Cerebellar nuclear complex (tissue), 1 donor: ENCODE results near the gene NLGN1.
"Not testable (repeated sequence)": the region's sequence is repeated elsewhere in the genome, so short reads cannot be mapped to it uniquely, and the experiment has no call there.

ENCODE experiments used
- DNase-seq, 2 experiments: peaks; one replicate each; lab custom pipeline; 2025; lab: John Stamatoyannopoulos, UW

Gene NLGN1

DNA sequence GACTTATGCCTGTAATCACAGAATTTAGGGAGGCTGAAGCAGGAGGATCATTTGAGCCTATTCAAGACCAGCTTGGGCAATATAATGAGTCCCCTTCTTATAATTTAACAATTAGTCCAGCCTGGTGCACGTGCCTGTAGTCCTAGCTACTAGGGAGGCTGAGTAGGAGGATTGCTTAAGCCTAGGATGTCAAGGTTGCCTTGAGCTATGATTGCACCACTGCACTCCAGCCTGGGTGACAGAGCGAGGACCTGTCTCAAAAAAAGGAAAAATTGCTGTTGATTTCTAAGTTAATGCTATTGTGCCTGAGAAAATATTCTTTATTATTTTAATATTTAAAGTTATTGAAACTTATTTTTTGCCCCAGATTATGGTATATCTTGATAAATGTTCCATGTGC is 159.0 kb downstream of the NLGN1 start:
- no peak for DNase-seq

DNA sequence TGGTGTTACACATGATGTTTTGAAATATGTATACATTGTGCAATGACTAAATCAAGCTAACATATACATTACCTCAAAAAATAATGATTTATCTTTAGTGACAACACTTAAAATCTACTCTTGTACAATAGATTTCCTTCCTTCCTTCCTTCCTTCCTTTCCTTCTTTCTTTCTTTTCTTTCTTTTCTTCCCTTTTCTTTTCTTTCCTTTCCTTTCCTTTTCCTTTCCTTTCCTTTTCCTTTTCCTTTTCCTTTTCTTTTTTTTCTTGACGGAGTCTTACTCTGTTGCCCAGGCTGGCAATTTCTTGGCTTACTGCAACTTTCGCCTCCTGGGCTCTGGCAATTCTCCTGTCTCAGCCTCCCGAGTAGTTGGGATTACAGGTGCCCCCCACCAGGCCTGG is 170.5 kb downstream of the NLGN1 start:
- DNase-seq = no peak

DNA sequence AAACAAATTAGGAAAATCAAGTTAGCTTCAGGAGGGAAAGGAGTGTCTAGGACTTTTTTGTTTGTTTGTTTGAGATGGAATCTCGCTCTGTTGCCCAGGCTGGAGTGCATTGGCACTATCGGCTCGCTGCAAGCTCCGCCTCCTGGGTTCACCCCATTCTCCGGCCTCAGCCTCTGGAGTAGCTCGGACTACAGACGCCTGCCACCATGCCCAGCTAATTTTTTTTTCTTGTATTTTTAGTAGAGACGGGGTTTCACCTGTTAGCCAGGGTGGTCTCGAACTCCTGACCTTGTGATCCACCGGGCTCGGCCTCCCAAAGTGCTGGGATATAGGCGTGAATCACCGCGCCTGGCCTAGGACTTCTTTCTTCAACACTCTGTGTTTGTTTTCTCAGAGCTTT is 171.1 kb downstream of the NLGN1 start:
- no peak for DNase-seq

DNA sequence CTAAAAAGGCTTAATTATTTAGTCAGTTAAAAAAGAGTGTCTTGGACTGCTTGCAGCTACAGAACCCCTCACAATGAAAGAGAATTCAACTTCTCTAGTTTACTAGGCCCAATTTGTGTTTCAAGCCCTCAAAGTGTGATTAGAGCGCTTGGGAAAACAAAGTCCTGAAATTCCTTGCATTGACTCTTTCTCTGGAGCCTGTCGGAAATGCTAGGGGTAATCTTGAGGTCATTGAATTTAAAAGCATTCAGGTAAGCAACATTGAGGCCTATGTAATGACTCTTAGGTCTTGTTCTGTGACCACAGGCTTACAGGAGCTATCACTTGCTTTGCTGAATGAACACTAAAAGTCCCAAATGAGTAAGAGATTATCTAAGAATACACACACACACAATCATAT is 186.0 kb downstream of the NLGN1 start:
- no peak for DNase-seq

DNA sequence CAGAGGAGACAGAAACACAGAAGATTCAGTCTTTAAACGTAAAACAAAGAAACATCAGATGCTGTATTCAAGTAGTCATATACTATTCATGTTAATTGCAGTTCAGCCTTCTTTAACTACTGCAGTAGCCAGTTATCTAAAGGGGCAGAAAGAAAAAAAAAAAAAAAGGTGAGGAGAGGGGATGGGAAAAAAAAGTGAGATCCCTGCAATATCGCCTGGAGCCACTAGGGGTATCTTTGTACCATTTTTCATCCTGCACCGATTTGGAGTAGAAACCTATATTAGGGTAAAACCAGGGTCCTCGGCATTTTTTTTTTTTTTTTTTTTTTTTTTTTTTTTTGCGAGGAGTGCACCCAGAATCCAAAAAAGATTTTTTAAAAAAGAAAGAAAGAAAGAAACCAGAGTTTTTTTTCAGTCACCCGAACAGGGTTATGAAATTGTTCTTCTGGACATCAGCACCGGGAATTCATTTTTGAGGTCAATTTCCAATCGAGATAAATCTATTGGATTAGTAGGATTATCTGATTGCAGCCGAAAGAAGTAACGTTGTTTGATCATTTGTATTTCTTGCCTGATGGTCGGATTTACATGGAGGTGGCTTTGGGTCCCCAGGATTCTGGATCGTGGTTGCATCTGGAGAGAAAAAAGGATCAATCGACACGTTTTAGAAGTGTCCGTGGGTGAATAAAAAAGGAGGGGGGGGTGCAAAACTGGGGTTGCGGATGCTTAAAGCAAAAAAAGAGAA is 186.7 kb downstream of the NLGN1 start:
- DNase-seq = peak in 1 of 2 experiments; percentile 22

DNA sequence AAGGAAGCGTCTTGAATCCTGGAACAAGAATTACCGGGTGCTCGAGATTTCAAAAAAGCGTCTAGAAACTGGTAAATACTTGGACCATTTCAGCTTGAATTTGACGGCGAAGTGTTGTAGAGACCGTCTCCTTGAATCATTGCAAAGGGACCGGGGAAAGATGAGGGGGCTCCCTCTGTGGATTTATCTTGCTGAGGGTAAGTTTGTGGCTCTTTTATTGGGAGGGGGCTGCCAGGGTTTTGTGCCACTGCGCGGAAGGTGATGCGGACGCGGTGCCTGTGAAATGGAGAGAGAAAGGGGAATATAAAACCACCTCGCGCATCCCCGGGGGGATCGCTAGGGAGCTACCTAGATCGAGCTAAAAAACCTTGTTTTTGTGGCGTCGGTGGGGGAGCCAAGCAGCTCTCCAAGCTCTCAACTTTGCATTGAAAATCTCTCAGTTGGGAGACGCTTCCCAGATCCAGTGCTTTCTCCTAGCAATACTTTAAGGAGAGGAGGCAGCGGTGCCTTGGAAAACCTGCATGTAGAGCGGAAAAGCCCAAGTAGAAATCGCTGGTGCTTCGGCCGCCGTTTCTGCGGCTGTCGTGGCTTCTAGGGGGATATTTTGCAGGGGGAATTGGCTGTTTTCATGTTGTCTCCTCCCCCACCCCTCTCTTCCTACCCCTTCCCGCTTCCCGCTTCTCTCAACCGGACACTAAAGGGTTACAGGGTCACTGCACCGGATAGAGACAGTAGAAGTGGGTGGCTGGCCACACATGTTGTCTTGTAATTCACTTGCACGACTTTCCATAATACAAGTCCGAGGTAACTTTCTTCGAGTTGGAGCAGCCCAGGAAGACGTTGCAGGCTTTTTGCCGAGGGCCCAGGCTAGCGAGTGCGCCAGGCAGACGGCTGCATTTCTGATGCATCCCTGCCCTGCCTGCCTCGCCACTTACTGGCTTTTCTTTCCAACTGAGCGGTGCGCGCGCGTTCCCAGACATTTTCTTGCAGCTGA is 187.6 kb downstream of the NLGN1 start:
- DNase-seq = peak in 1 of 2 experiments; percentile 28

DNA sequence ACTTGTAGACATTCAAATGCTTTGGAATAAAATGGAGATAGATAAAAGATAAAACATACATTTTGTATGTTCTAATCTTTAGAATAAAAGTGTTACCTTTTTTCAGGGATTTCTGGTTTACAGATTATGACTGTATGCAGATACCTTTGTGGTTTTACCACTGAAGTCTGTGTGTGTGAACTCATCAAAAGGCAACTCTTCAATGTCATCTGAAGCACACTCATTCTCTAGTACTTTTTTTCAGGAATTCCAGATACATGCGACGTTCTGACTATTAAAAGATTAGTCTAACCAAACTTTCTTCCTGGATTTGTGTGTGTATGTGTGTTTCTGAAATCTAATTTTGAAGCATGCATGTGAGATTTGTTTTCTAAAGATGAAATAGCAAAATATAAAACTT is 188.6 kb downstream of the NLGN1 start:
- no peak for DNase-seq

DNA sequence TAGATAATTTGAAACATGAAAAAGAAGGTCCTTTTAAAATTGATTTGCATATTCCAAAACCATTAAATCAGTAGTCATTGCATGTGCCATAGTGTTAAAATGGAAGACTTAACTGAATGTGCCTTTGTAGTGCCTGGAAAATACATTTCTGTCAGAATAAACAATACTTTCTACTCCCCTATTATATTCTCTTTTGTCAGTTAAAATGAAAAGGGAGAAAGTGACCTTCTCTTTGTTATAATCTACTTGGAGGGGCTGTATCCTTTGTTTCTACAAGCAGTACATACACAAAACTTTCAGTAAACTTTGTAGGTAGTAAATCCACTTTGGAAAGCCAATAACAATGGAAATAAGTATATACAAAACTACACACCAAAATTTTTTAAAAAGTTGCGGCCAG is 189.5 kb downstream of the NLGN1 start:
- no peak for DNase-seq

DNA sequence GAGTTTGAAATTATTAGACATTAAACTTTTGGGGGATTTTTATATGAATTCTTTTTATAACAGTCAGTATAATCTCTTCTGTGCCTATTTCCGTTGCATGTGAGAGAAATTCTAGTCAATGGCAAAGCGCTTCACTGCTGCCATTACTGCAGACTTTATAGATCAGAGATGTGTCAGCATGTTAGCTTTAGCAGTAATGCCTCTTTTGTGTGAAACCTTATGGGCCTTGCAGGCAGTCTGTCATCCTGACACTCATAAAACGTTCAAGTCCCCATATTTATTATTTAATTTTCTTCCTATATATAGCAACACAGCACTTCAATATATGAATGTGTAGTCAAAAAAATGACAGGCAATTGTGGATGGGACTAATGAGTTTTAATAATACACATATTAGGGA is 191.0 kb downstream of the NLGN1 start:
- no peak for DNase-seq

DNA sequence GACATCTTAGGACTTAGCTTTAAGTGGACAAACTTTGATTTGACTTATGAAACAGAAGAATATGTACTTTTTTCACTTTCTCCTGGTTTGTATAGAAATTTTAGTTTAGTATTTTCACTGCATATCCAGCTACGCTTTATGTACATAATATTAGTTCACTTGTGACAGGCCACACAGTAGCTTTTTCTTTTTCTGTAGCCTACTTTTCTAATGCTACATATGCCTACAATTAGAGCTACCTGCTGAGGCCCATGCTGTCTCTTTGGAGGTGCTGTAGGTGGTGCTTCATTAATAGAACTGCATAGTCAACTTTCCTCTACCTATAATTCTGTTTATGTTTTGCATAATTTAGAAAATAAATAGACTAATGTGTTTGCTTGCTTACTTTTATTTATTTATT is 191.6 kb downstream of the NLGN1 start:
- peak in 1 of 2 experiments; percentile 12 for DNase-seq

DNA sequence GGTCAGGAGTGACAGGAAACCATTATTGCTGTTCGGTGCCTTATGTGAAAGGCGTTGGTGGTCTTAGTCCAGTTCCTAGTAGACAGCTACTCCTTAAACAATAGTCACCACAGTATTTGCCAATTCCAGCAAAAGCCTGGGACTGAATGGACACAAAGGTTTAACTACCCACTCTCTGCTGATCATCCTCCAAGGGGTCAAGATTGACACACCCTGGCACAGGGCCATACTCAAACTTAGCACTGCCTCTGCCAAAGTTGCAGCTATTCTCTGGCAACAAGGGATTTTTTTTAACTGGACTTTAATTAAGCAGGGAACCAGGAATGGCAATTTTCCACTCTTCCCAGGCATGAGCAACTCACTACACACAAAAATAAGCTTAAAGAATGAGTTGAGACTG is 193.9 kb downstream of the NLGN1 start:
- no peak for DNase-seq

DNA sequence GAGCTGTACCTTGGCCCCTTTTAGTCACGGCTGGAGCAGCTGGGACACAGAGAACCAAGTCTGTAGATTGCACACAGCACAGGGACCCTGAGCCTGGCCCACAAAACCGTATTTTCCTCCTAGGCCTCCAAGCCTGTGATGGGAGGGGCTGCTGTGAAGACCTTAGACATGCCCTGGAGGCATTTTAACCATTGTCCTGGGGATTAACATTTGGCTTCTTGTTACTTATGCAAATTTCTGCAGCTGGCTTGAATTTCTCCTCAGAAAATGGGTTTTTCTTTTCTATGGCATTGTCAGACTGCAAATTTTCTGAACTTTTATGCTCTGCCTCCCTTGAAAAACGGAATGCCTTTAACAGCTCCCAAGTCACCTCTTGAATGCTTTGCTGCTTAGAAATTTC is 197.3 kb downstream of the NLGN1 start:
- DNase-seq = not testable (repeated sequence)

DNA sequence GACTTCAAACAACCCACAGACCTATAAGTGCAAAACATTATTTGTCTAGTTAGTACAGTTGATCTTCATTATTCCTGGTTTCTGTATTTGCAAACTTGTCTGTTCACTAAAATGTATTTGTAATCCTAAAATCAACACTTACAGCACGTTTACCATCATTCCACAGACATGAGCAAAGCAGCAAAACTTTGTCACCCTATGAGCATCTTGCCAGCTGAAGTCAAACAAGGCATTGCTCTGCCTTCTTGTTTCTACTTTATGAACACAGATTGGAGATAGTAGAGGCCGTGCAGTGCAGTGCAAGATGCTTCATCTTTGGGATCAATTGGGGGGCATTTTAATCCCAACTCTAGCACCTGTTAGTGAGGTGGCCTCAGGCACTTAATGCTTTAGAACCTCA is 202.1 kb downstream of the NLGN1 start:
- DNase-seq = no peak

DNA sequence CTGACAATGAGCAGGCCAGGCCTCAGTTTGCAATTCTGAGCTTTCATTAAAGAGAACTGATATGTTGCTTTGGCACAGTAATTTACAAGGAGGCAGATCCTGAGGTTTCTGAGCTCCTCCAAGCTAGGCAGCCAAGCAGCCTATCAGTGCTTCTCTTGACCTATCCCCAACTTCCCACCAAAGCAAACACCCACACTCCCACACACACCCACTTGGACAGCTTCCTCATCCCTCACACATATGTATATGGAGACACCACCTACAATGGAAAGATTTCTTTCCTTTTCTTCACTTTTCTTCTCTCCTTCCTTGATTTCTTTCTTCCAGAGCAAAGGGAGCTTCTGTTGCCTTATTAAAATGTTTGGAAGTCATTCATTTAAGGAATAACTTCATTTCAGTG is 217.0 kb downstream of the NLGN1 start:
- DNase-seq = no peak

DNA sequence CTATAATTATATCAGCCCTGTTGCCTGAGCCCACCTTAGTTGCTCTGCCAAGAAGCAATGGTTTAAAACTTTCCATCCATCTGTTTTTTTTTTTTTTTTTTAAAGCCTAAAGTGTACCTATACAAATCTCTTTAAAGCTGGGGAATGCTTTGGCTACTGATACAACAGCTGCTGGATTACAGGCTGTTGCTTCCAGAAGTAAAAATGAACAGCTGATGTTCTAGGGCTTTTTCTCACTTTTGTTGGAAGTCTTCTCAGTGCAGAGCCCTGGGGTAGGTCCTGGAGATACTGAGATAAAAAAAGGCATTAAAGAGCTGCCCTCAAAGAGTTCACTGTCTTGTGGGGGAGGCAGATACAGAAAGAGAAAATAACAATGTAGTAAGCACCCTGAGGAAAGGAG is 218.1 kb downstream of the NLGN1 start:
- no peak for DNase-seq

DNA sequence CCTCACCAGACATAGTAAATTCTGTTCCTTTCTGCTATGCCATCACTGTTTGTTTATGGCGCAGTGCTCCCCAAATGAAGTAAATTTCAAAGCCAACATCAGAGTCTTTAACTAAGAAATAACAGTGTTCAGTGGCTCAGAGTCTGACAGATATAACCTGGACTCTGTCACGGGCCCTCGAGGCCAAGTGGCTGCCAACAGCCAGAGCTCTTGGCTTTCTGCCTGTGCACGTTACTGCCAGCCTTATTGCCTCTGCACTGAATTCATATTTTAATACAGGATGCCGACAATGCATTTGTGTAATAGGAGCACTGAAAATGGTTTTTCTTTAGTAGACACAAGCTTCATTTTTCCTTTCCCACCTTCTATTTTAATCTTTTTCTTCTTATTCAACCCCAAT is 219.9 kb downstream of the NLGN1 start:
- DNase-seq = peak; percentile 33 to 41

DNA sequence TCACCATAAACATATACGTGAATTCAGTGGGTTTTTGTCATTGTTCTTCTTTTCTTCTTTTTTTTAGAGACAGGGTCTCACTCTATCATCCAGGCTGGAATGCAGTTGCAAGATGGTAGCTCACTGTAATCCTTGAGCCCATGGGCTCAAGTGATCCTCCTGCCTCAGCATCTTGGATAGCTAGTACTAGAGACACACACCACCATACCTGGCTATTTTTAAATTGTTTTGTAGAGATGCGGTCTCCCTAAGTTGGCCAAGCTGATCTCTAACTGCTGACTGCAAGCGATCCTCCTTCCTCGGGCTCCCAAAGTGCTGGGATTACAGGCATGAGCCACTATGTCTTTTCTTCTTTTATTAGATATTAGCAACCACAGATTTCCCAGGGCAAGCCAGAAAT is 220.6 kb downstream of the NLGN1 start:
- DNase-seq = no peak

DNA sequence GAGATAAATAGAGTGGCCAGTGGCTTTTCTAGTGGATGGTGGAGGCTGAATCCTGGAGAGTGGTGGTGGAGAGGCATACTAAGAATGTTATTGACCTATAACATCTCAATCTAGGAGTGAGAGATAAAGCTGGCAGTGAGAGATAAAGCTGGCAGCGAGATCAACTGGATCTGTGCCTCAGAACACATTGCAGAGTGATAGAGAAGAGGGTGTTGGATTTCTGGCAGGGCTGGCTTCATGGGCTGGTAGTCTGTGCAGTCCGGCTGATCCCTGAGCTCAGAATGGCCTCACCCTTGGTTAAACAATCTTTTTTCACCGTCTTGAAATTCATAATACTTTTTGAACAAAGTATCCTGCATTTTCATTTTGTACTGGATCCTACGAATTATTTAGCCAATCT is 221.2 kb downstream of the NLGN1 start:
- peak in 1 of 2 experiments; percentile 8 for DNase-seq

DNA sequence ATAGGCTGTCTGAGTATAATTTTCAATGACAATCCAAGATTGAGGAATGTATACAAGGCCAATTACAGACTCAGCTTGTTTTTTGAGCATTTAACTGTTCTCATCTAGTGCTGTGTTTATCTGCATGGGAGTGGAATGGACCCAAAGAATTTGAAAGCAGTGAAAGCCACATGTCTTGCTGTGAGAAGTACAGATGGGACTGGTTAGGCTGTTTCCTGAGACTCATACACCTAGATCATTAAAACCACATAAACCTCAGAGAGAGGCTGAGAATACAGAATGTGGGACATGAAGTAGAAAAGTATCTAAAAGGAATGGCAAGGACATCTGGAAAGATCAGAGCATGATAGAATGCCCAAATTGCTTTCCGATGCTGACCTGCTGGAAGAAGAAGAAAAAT is 224.6 kb downstream of the NLGN1 start:
- DNase-seq = peak; percentile 8 to 15

DNA sequence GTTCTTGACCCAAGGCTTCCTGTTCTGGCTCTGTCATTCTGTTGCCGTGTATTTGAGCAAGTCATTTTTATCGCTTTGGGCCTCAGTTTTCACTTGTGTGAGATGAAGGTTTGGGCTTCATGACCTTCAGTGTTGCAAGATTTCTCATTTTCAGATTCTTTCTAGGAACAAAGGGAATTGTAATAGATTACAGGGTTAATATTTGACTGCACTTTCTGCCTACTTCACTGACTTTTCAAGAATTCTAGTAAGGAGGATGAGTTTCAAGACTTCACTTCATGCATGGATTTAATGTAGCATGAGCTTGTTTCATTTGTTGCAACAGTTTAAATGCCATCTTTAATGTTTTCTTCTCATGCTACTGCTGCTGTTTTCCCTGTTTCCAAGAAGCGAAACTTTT is 226.5 kb downstream of the NLGN1 start:
- no peak for DNase-seq

DNA sequence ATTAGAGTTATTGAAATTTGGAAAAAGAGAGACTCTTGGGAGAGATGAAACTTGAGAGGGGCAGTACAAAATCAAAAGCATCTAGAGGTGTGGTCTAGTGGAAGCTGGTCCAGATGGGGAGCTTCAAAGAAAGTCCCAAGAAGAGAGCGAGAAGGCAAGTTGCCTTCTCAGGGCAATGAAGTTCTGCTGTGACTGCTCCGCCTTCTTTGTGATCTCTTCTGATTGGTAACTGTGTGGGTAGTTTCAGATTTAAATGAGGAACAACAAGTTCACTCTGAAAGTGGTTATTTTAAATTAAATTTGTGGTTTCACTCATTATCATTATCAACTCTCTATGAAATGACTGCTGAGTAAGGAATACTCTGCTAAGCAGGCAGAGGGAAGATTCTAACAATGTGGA is 233.3 kb downstream of the NLGN1 start:
- DNase-seq = no peak

DNA sequence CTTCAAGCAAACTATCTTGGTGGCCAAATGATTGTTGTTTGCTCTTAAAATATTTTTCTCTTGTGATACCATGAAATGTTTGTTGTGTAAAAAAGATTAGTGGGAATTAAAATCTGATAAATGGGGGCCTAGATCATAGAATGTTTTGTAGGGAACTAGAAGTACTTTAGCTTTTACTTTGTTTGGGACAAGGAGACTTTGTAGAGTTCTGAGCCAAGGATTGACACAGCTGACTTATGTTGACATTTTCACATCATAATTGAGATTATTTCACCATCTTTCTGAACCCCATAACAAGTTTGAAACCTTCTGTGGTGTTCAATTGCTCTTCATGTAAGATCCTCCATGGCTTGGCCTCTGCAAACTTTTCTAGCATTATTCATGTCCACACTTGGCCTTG is 235.4 kb downstream of the NLGN1 start:
- DNase-seq = no peak

DNA sequence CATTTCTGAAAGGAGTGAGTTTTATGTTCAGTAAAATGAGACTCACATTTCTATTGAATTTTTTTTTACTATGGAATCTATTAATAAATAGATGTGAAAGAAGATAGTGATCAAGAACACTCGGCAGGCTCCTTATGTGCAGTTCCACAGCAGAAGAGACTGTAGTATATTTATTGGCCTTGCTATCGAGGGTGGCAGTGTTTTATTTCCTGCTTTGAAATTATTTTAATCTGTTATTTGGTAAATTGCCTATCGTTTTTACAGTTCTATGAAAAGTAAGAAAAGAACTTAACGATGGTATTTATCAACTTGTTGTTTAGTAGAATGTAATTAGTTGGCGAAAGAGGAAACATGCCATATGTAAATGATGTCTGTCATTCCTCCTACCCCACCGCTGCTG is 238.3 kb downstream of the NLGN1 start:
- DNase-seq = no peak
